Endodermal cell (in vitro differentiated cells): ENCODE measurements around the gene ZBTB49. TPM values are rescaled to one million over a fixed set of nuclear protein-coding genes. Genes with fewer than 3 reads are reported as not detected.
A peak's percentile ranks its signal among the peaks of the same experiment; 100 is the strongest.

Experiments used
- DNase-seq: peaks from one replicate; pipeline ENCODE4 v3.0.0-alpha.2; 2017
- H3K27ac ChIP-seq: 2 replicates; pipeline ENCODE4 v1.5.1; 2013; ENCODE audit warnings: mild to moderate bottlenecking, low read depth, low read length, moderate library complexity
- H3K27me3 ChIP-seq: 2 replicates; pipeline ENCODE4 v1.6.1; 2013; ENCODE audit warnings: mild to moderate bottlenecking, low read length, moderate library complexity; ENCODE audit not compliant: insufficient read depth, control insufficient read depth, poor library complexity, severe bottlenecking
- H3K36me3 ChIP-seq: 2 replicates; pipeline ENCODE4 v1.7.0; 2013; ENCODE audit warnings: mild to moderate bottlenecking, low read length, moderate library complexity; ENCODE audit not compliant: control insufficient read depth, insufficient read depth
- H3K4me1 ChIP-seq: one replicate; pipeline ENCODE4 v1.7.0; 2013; ENCODE audit warnings: low read length; ENCODE audit not compliant: control insufficient read depth, insufficient read depth
- H3K4me3 ChIP-seq: 2 replicates; pipeline ENCODE4 v1.5.1; 2013; ENCODE audit warnings: mild to moderate bottlenecking, low read length, moderate library complexity
- H3K9ac ChIP-seq: 2 replicates; pipeline ENCODE4 v1.6.1; 2013; ENCODE audit warnings: mild to moderate bottlenecking, low read length, moderate library complexity; ENCODE audit not compliant: poor library complexity, severe bottlenecking; ENCODE audit errors: extremely low read depth
- H3K9me3 ChIP-seq: 2 replicates; pipeline ENCODE4 v1.6.1; 2013; ENCODE audit warnings: mild to moderate bottlenecking, low read length, moderate library complexity; ENCODE audit not compliant: control insufficient read depth
- H3K27ac Mint-ChIP-seq: 2 replicates; pipeline ENCODE4 v1.8.0; 2020; ENCODE audit warnings: mixed read lengths
- H3K27me3 Mint-ChIP-seq: 2 replicates; pipeline ENCODE4 v1.8.0; 2021; ENCODE audit warnings: mild to moderate bottlenecking, mixed read lengths; ENCODE audit not compliant: insufficient read depth
- H3K36me3 Mint-ChIP-seq: 2 replicates; pipeline ENCODE4 v1.8.0; 2020; ENCODE audit warnings: low read depth, mixed read lengths
- H3K4me1 Mint-ChIP-seq: 2 replicates; pipeline ENCODE4 v1.8.0; 2020; ENCODE audit warnings: mixed read lengths
- H3K4me3 Mint-ChIP-seq: 2 replicates; pipeline ENCODE4 v1.8.0; 2020; ENCODE audit warnings: mild to moderate bottlenecking, moderate library complexity, mixed read lengths
- H3K9me3 Mint-ChIP-seq: 2 replicates; pipeline ENCODE4 v1.8.0; 2020; ENCODE audit warnings: mild to moderate bottlenecking, mixed read lengths
- WGBS, 2 experiments: methylation state at CpG; one replicate each; pipeline versions ENCODE4 v1.1.5 to v1.1.7; 2013; ENCODE audit warnings: missing lambda C conversion rate in 2 of 2, mixed read lengths in 1 of 2; ENCODE audit not compliant: insufficient coverage in 1 of 2, insufficient read length in 1 of 2; 5-methylcytosine and 5-hydroxymethylcytosine counted together
- long read RNA-seq, 4 experiments: library from polyadenylated mRNA in 2 of 4; library from RNA in 1 of 4; library from capped mRNA in 1 of 4; stranded (forward) in 3 of 4; unstranded in 1 of 4; transcript quantifications; one replicate each; pipeline ENCODE4 v2.0.0, GENCODE V29; 2020 to 2021; ENCODE audit warnings: inconsistent platforms in 1 of 4
- polyA plus RNA-seq, 2 experiments: library from polyadenylated mRNA; stranded (reverse); fragments of 50-300 nt; gene quantifications; one replicate each; pipeline ENCODE4 v1.2.3, GENCODE V29; 2013
- total RNA-seq, 2 donors: library from RNA; stranded (reverse); fragmentation: NEBNext Ultra II Directional in 1 of 2; extraction: Animal tissue kit (Norgen Biotek cat#: 25700) in 1 of 2; gene quantifications; 2 replicates in 1 of 2; 3 replicates in 1 of 2; pipeline ENCODE4 v1.2.1, GENCODE V29; 2021
- TF ChIP-seq, protein P1 (sequence below): fragments of 200-600 bp; sonication (generic); conservative IDR thresholded peaks from 2 replicates; pipeline ENCODE4 v1.5.0; 2021; ENCODE audit warnings: antibody characterized with exemption, mild to moderate bottlenecking

ZBTB49 gene
- 1 to 10 TPM; 5.9 to 8.0 TPM for total RNA-seq
- 5.9 TPM for polyA plus RNA-seq (2013, experiment 1 of 2)
- polyA plus RNA-seq (2013, experiment 2 of 2), result 6.0 TPM
- long read RNA-seq, experiment 1, result 0 reads
- long read RNA-seq, experiment 2, partial matches to known transcripts, result 1 of 10 reads
- long read RNA-seq, experiment 2, other reads (novel, unspliced or antisense), result 6 of 10 reads
- long read RNA-seq, experiment 3, partial matches to known transcripts, result 0 of 26 reads
- long read RNA-seq, experiment 3, other reads (novel, unspliced or antisense), result 19 of 26 reads
- long read RNA-seq, experiment 4, partial matches to known transcripts, result 0 of 2 reads
- long read RNA-seq, experiment 4, other reads (novel, unspliced or antisense), result 2 of 2 reads

DNA sequence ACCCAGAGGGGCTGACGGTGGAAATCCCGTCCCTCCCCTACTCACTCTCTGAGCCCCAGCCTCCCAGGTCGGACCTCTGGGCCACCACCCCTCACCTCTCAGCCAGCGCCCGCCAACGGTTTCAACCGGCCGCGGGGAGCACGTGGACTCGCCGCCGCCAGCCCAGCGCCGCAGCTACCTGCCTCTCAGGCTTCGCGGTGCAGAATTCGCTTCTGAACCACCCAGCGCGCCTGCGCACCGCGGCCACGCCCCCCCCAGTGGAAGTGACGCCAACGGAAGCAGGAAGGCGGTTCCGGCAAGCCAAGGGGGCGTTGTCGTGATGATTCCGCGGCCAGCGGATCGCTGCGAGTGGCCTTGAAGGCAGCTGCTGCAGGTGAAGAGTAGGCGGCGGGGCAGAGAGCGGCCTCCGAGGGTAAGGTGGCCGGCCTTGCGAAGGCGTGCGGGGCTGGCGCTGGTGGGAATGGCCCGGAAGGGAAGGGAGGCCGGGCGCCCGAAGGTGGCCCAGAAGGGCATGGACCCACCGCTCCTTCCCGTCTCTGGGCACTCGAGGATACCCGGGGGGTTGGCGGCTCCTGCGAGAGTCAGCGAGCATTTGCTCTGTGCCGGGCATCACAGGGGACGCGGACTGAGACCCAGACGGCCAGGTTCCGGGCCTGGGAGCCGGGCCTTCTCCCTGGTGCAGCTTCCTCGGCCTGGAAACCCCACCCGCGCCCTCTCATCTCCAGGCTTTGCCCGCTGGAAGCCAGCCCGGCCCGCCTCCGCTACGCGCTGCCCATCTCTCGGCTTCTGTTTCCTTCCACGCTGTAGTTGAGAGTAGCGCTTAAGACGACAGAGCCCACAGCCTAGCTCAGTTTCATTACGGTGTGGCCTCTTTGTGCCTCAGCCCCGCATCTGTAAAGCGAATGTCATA, at the start of gene ZBTB49, which contains the start of gene LYAR:
Gene ZBTB49, plus strand, starts transcription at position 311 of the 910 bp plus-strand sequence. CDS start 9,695 bp downstream, outside the sequence.
Gene LYAR, minus strand, starts transcription at position 214 of the 910 bp plus-strand sequence. CDS start 6,412 bp downstream, outside the sequence.
- Mint-ChIP-seq H3K9me3 (no peaks in the 10 kb centered on the region), H3K36me3 (peaks cover 12% of the 10 kb centered on the region), H3K4me1 (peaks cover 18% of the 10 kb centered on the region), H3K27me3 (no peaks in the 10 kb centered on the region), H3K27ac (peak within 1 kb of the TSS; percentile 94), H3K4me3 (peak within 1 kb of the TSS; percentile 95)
- peaks cover 11% of the 10 kb centered on the region for H3K36me3 ChIP-seq
- no peaks in the 10 kb centered on the region for H3K27me3 ChIP-seq
- peak; percentile 99 for DNase-seq
- no peaks in the 10 kb centered on the region for H3K9me3 ChIP-seq
- 0 to 1% methylated on average over 21 to 77 of the region's 77 CpGs for WGBS, 2 experiments
- peaks cover 4% of the 10 kb centered on the region for H3K4me1 ChIP-seq
- H3K27ac ChIP-seq, result no peak within 1 kb of the TSS
- H3K4me3 ChIP-seq, result peak within 1 kb of the TSS; percentile 88
- peak within 1 kb of the TSS; percentile 42 for H3K9ac ChIP-seq
- TF ChIP-seq, protein P1, sequence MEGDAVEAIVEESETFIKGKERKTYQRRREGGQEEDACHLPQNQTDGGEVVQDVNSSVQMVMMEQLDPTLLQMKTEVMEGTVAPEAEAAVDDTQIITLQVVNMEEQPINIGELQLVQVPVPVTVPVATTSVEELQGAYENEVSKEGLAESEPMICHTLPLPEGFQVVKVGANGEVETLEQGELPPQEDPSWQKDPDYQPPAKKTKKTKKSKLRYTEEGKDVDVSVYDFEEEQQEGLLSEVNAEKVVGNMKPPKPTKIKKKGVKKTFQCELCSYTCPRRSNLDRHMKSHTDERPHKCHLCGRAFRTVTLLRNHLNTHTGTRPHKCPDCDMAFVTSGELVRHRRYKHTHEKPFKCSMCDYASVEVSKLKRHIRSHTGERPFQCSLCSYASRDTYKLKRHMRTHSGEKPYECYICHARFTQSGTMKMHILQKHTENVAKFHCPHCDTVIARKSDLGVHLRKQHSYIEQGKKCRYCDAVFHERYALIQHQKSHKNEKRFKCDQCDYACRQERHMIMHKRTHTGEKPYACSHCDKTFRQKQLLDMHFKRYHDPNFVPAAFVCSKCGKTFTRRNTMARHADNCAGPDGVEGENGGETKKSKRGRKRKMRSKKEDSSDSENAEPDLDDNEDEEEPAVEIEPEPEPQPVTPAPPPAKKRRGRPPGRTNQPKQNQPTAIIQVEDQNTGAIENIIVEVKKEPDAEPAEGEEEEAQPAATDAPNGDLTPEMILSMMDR, result no peak

DNA sequence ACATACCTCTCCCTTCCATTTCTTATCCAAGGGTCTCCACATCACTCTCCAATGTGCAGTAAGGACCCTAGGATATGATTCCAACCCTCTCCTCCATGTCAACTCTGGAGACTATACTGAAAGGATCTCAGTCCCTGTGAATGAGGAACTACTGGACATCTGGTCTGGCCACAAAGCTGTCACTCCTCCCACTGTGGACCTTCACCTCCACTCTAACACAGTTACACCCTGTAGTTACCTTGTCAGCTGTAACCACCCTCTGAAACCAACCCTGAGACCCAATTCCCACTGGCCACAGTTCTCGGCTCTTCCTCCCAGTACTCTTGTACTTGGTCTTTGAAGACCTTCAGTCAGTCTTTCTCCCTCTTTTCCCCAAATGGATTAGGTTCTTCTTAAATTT, 44.9 kb upstream of the ZBTB49 start:
- Mint-ChIP-seq H3K36me3 (peaks cover 47% of the 10 kb centered on the region), H3K4me1 (peaks cover 10% of the 10 kb centered on the region), H3K4me3 (no peak overlapping the region), H3K27me3 (no peaks in the 10 kb centered on the region), H3K27ac (no peak overlapping the region), H3K9me3 (no peaks in the 10 kb centered on the region)
- no peaks in the 10 kb centered on the region for H3K9me3 ChIP-seq
- H3K4me1 ChIP-seq, result no peaks in the 10 kb centered on the region
- no peak overlapping the region for H3K4me3 ChIP-seq
- WGBS, 2 experiments, result 86 to 93% methylated on average over 1 of the region's 1 CpG
- no peak overlapping the region for H3K9ac ChIP-seq
- no peak overlapping the region for H3K27ac ChIP-seq
- TF ChIP-seq, protein P1, result no peak
- peaks cover 52% of the 10 kb centered on the region for H3K36me3 ChIP-seq
- DNase-seq, result no peak
- H3K27me3 ChIP-seq, result no peaks in the 10 kb centered on the region

- Mint-ChIP-seq H3K36me3 (peaks cover 29% of the 10 kb centered on the region), H3K27me3 (peaks cover 10% of the 10 kb centered on the region), H3K4me3 (peak overlapping the region; percentile 90), H3K4me1 (peaks cover 10% of the 10 kb centered on the region), H3K27ac (peak overlapping the region; percentile 99), H3K9me3 (no peaks in the 10 kb centered on the region)
- peak overlapping the region; percentile 84 for H3K9ac ChIP-seq
- H3K9me3 ChIP-seq, result no peaks in the 10 kb centered on the region
- TF ChIP-seq, protein P1, result no peak
- H3K27ac ChIP-seq, result no peak overlapping the region
- H3K4me1 ChIP-seq, result no peaks in the 10 kb centered on the region
- DNase-seq, result no peak
- peak overlapping the region; percentile 96 for H3K4me3 ChIP-seq
- WGBS, 2 experiments, result 3 to 4% methylated on average over 11 to 12 of the region's 12 CpGs
- H3K36me3 ChIP-seq, result peaks cover 32% of the 10 kb centered on the region
- peaks cover 11% of the 10 kb centered on the region for H3K27me3 ChIP-seq
These were observed 42.4 kb upstream of the ZBTB49 start for GRCh38 chr4:4247696-4248028.
